GM12801 (cell line): ENCODE measurements around the gene CMTM7.

Source experiments
- CTCF ChIP-seq: IDR thresholded peaks from one replicate; pipeline ENCODE4 v1.5.1; 2011; ENCODE audit warnings: control low read depth; ENCODE audit not compliant: insufficient read length; ENCODE audit errors: extremely low read depth

Gene CMTM7

GRCh38 chr3:32500880-32501782 lies 109.5 kb downstream of the CMTM7 start:
- TF ChIP-seq CTCF, result no peak

GRCh38 chr3:32501783-32502117 lies 110.1 kb downstream of the CMTM7 start:
- TF ChIP-seq CTCF, result no peak

- TF ChIP-seq CTCF, result no peak
Measured at GRCh38 chr3:32502118-32502945, 110.7 kb downstream of the CMTM7 start, which contains the start of gene CMTM6. TSS of gene CMTM6 (minus strand) at chr3:32502852. CDS start at chr3:32502745, 107 bp downstream.

- no peak for TF ChIP-seq CTCF
Measured at GRCh38 chr3:32502946-32503286, 111.3 kb downstream of the CMTM7 start.
